Activated CD4-positive, alpha-beta T cell treated with anti-CD3 and anti-CD28 coated beads, Interleukin-2, Interleukin-4, amounts not matched to agents 100 ng/mL and 50 ng/mL, durations not matched to agents 16 hours and 8 hours (primary cell): ENCODE results near the gene EVI5L.
A peak's percentile ranks its signal among the peaks of the same experiment; 100 is the strongest.
"Not testable (repeated sequence)": the region's sequence is repeated elsewhere in the genome, so short reads cannot be mapped to it uniquely, and the experiment has no call there.

Experiments
- DNase-seq: peaks from one replicate; pipeline ENCODE4 v3.0.0-alpha.2; 2020; ENCODE audit warnings: low spot score

EVI5L gene

DNA sequence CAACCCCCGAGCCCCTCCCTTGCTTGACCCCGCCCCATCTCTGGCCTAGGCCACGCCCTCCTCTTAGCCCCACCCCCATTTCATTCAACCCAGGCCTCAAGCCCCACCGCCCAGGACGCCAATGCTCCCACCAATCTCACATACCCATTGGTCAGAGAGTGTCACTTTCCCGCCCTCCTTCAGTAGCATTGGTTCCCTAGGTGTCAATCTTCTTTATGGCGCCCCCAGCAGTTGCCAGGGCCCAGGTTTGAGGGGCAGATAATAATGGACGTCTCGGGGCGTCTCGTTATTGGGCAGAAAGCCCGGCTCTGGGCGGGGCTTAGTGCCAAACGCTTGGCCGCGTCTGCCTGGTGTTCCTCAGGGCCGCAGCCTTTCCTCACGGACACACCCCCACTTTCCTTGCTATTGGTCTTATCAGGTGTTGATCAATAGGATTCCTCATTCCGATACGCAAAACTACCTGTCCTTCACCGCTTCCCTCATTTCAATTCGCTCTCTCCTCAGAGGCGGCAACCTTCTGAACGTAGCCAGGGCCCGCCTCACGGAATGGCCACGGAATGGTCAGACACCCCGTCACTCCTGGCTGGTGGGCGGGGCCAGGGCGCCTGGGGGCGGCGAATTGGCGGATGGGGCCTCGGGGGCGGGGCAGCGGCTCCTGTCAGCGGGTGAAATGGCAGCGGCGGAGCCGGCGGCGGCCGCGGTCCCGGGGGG is at the start of gene EVI5L:
EVI5L (plus strand) TSS at position 658 of the 711 bp plus-strand sequence. CDS start 16,325 bp downstream, outside the sequence.
- peak; percentile 99 for DNase-seq

DNA sequence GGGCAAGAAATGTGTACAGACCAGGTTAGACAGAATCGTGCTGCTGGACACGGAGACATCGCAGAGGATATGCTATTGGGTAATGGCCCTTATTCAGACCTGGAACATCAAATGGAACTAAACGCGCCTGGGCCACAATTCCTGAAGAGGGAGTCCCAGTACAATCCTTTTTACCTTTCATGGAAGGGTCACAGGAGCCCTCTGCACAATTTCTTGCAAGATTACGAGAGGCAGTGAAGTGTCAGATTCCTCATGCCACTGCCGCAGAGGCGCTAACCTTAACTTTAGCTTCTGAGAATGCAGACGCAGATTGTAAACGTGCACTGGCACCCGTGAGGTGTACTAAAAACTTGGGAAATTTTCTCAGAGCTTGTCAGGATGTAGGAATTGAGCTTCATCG is 48.9 kb upstream of the EVI5L start:
- no peak for DNase-seq

DNA sequence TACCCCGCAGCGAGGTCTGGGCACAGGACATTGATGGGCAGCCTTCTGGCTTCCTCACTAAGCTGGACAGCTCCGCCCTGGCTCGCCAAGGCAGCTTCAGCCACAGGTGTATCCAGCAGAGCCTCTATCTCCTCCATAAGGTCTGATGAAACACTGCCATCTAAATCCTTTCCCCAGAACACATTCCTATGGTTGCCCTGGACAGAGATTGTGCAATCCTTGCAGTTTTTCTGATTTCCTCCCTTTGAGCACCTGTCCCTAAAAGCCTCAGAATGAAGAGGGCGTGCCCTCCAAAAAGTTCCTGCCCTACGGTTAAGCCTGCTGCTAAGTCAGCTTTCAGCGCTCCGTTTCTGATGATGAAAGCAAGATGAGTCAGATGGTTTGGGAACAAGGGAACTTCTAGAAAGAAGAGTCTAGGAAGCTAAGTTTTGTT is 46.0 kb upstream of the EVI5L start:
- no peak for DNase-seq

DNA sequence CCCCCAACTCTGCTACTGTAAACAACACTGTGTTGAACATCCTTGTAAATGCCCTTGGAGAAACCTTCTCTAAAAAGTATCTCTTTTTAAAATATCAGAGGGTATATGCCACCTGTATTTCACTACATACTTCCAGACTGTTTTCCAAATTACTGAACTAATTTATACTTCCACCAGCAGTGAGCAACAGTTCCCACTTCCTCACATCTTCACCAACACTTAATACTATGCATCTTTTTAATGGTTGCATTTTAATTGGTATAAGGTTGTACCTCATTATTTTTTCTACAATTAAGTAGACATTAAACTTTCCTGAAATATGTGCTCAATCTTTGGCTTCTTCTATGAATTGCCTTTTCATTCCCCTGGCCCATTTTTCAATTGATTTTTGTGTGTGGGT is 45.2 kb upstream of the EVI5L start:
- no peak for DNase-seq

DNA sequence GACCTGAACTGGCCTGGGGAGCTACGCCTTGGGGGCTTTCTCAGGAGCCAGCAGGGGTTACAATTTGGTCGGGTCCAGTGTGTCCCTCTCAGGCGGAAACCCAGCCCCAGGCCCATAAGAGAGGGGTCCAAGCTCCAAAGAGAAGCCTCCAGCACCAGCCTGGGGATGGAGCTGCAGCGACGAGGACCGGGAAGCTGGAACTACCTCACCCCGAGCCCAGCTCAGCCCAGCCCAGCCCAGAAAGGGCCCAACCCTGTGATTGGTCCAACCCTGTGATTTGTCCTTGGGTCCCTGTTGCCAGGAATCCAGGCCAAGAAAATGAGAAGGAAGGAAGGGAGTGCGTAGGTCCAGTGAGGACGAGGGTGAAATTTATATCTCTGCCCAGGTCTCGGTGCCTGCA is 42.9 kb upstream of the EVI5L start:
- DNase-seq: no peak

DNA sequence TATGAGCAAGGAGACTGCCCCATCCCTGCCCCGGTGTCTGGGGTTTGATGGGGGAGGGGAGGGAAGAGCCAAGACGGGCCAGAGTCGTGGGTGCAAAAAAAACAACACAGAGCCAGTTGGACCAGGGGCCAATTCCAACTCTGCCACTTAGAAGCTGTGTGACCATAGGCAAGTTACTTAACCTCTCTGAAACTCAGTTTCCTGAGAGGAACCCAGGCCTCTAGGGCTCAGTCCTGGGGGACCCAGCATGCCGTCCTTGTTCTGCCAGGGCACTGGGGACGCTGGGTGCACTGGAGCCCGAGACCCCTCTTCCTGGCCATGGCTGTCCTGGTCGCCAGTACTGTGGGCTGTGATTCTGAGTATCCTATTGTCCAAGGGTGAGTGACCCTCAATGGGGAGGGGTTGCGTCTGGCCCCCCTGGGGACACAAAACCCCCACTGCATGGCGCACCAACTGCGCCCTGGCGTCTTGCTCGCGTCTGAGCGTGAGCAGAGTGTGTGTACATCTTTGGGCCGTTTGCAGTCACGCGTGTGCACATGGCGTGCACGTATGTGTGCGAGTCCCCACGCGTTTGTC is 42.3 kb upstream of the EVI5L start:
- DNase-seq: no peak

DNA sequence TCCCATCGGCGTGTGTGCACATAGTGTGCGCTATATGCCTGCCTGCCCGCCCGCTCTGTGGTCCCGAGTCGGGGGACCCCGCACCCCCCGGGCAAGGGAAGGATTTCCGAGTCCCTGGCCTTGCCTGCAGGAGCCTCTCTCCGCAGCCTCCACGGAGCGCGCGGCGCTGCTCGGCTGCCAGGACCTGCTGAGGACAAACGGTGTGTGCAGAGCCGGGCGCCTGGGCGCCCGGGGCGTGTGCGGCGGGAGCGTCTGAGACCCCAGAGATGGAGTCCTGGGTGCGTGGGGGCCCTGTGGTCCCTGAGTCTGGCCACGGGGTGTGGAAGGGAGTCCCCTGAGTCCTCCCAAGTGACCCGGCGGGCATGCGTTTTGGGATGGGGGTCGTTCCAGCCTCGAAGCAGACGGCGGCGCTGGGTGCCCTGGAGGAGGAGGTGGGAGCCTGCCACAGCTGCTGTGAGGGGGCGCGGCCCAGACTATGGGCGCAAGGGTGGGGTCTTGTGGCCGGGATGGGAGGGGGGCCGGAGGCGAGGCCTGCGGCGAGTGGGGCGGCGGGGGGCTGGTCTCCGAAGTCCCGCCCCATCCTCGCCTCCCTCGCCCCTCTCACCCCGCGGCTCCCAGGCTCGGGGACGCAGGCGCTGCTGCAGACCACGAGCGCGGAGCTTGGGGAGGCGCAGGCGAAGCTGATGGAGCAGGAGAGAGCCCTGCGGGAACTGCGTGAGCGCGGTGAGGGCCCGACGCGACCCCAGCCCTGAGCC is 41.7 kb upstream of the EVI5L start:
- DNase-seq: no peak

DNA sequence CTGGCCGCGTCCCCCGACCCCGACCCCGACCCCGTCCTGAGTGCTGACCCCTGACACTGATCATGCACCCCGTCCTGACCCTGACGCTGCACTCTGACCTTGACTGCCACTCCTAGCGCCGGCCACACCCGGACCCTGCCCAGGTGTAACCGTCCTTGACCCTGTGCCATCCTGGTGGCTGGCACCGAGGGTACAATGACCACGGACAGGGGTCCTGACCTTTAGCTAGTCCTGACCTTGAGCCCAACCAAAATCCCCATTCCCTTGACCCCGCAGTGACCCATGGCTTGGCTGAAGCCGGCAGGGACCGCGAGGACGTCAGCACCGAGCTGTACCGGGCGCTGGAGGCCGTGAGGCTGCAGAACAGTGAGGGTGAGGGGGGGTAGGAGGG is 41.1 kb upstream of the EVI5L start:
- DNase-seq: no peak

DNA sequence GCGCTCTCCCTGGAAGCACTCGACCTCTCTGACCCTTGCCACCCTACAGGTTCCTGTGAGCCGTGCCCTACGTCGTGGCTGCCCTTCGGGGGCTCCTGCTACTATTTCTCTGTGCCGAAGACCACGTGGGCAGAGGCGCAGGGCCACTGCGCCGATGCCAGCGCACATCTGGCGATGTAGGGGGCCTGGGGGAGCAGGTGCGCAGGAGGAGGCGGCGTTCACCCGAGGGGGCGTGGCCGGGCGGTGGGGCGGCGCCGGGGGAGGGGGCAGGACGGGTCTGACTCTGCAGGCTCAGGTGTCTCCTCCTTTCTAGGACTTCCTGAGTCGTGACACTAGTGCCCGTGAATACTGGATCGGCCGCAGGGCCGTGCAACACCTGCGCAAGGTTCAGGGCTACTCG is 40.6 kb upstream of the EVI5L start:
- DNase-seq: no peak

DNA sequence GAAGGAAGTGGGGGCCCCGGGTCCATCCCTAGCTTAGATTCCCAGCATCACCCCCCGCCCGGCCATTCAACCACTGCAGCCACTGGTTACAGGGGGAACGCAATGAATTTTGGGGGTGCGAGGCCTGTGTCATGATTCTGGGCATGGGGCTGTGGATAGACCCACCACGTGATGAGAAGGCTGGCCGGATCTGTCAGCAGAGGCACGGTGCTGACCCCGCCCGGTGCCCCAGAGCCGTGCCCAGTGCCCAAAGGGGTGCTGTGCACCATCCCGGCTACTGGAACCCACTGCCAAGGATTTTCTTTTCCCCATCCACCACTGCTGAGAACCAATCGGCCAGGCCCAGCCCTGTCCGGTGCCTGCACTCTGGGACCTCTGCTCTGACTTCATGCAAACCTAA is 39.6 kb upstream of the EVI5L start:
- DNase-seq: no peak

DNA sequence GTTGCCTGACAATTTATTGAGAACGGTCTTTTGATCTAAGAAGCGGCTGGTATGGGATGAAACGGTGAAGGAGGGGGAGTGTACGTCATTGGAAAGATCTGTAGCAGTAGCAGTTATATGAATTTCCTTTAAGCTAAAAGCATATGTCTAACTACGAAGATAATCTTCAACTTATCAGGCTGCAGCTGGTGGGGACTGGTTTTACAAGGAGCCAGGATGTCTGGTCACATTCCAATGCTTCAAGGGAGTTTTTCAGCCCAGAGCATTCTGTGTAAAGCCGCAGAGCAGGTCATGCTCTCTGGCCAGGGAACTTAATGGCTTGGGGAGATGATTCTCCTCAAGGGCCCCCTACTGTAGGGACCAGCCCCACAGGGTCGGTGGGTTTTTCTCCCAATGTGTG is 37.7 kb upstream of the EVI5L start:
- no peak for DNase-seq

DNA sequence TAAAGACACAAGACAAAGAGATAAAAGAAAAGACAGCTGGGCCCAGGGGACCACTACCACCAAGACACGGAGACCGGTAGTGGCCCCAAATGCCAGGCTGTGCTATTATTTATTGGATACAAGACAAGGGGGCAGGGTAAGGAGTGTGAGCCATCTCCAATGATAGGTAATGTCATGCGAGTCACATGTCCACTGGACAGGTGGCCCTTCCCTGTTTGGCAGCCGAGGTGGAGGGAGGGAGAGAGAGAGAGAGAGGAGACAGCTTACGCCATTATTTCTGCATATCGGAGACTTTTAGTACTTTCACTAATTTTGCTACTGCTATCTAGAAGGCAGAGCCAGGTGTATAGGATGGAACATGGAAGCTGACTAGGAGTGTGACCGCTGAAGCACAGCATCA is 37.3 kb upstream of the EVI5L start:
- DNase-seq: not testable (repeated sequence)

DNA sequence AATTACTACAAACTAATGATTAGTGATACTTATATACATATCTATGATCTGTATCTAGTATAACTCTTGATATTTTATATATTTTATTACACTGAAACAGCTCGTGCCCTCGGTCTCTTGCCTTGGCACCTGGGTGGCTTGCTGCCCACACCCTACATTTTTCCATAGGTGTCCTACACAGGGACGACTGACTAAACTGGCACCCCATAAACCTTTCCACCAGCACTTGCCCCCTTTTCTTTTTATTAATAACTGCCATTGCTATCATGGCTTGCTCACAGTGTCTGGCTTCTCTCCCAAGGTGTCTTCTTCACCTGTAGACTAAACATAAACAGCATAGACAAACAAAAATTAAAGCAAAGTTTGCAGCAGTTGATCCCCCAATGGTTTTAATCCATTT is 36.5 kb upstream of the EVI5L start:
- no peak for DNase-seq

DNA sequence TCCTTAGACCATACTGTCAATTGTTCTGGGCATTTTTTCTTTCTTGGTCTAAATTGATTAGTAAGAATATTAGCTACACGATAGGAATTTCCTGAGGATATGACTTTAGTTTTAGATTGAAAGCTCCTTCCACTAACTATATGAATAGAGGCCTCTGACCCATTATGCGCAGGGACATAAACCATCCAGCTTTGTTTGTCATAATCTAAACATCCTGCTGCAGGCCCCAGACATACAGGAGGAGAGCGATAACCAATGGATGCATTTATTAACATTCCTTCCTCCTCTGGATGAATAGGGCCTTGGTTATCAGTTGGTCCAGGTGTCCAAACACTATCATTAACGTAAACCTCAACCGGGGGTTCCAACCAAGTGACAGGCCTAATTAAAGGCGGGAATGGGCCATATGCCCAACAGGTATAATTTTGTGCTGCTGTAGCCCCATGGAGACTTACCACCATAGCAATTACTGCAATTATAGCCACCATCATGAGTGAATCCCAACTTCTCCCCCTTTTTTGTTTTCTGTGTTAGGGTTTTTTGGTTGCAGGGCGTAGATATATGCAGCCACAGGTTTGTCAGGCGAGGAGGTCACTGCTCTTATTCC is 34.4 kb upstream of the EVI5L start:
- no peak for DNase-seq

DNA sequence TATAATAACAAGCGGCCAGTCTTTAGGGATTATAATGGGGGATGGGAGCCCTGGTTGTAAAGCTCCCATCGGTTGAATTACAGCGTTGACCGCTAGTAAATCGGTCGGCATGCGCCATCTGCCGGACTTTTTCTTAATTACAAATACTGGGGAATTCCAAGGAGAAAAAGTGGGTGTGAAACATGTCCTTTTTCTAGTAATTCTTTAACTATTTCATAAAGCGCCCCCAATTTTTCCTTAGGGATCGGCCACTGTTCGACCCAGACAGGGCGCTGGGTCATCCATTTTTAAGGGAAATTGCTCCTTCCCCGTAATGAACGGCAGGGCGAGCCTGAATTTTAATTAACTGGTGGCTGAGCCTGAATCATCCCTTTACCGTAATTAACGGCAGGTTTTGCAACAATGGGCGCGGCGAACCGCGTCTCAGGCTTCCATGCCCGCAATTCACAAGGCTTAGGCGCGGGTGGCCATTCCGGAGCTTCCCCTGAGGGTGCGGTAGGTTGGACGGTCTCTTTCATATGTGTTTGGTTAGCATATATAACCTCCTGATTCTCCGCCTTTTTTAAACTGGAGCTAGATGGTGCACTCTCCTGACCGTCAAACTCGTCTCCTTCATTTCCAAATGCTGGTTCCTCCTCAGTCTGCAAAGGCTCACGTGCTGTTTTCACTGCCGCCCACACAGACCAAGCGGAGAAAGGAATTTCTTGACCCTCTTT is 30.2 kb upstream of the EVI5L start:
- peak; percentile 70 for DNase-seq

DNA sequence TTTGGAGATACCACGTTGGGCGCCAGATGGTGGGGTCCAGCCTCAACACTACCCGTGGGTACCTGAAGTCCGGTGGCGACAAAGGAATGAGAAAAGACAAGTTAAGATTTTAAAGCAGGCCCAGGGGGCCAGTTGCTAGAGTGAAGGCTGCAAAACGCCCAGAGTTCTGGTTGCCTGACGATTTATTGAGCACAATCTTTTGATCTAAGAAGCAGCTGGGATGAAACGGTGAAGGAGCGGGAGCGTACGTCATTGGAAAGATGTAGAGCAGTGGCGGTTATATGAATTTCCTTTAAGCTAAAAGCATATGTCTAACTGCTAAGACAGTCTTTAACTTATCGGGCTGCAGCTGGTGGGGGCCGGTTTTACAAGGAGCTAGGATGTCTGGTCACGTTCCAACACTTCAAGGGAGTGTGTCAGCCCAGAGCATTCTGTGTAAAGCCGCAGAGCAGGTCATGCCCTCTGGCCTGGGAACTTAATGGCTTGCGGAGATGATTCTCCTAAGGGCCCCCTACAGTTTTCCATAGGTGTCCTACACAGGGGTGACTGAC is 28.9 kb upstream of the EVI5L start:
- DNase-seq: no peak

DNA sequence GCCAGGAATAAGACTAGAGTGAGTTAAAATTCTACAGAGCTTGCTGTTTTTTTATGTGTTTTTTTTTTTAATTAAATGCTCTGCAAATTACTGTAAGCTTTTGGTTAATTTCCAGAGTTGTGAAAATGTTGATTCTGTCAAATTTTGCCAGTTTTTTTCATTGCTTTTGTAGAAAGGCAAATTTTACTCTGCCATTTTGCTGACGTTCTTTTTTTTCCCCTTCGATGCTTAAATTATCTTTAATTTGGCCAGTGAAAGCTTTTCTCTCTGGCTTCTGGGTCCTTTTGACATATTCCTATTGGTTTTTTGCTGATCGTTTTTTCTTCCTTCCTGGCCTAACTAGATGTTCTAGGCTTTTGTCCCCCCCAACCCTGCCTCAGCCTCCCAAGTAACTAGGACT is 23.8 kb upstream of the EVI5L start:
- no peak for DNase-seq

DNA sequence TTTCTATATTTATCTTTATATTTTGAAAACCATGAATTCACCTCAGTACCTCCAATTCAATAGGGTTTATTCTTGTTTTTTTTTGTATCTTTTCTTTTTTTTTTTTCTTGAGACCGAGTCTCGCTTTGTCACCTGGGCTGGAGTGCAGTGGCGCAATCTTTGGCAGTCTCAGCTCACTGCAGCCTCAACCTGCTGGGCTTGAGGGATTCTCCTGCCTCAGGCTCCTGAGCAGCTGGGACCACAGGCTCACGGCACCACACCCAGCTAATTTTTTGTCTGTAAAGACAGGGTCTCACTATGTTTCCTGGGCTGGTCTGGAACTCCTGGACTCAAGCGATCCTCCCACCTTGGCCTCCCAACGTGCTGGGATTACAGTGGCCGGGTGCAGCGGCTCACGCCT is 23.1 kb upstream of the EVI5L start:
- DNase-seq: no peak

DNA sequence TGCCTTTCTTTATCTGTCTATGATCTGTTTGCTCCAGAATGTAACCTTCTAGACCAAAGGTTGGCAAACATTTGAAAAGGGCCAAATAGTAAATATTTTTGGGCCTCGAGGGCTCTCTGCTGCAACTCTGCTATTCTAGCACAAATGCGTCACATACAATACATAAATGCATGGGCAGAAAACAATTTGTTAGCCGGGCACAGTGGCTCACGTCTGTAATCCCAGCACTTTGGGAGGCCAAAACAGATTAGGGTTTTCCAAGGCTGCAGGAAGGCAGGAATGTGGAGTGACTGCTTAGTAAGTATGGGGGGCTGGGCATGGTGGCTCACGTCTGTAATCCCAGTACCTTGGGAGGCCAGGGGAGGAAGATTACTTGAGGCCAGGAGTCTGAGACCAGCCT is 21.9 kb upstream of the EVI5L start:
- DNase-seq: no peak

DNA sequence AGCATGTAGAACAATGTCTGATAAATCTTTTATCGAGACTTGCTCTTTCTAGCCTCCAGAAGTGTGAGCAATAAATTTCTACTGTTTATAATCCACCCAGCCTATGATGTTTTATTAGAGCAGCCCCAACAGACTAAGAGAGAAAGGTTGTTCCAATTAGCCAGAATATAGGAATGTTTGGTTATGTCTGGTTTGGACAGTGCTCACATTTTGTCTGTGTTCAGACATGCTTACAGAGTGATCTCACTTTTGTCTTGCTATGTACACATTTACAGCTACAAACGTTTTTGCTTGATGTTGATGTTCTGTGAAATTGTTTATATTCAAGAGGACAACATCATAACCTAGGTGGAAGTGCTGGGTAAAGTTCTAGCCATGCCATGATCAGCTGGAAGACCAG is 18.0 kb upstream of the EVI5L start:
- DNase-seq: no peak

DNA sequence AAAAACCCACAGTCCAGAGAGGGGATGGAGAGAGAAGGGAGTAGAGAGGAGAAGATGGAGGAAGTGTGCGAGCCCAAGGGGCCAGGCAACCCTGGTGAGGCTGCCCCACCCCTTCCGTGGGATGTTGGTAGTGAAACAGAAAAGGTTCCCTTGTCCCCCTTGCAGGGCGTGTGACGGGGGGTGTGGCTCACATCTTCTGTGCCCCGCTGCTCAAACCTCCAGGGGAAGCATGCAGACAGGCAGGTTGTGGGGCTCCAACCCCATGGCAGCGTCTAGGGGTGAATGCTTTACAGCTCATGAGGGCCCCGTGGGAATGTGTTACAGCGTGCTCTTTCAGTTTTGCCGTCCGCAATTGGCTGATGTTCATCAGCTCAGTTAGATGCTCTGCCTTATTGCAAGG is 14.7 kb upstream of the EVI5L start:
- DNase-seq: no peak

DNA sequence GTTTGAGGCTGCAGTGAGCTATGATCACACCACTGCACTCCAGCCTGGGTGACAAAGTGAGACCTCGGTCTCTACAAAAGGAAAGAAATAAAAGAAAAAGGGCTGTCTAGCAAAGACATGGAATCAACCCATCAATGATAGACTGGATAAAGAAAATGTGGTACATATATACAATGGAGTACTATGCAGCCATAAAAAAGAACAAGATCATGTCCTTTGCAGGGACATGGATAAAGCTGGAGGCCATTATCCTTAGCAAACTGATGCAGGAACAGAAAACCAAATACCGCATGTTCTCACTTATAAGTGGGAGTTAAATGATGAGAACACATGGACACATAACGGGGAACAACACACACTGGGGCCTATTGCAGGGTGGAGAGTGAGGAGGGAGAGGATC is 14.0 kb upstream of the EVI5L start:
- DNase-seq: not testable (repeated sequence)
